Measurements from ENCODE around the gene RAPGEF4. TPM values are rescaled to one million over a fixed set of nuclear protein-coding genes. Genes with fewer than 3 reads are reported as not detected.

RAPGEF4 gene
- total RNA-seq, 4 donors from 2014 or later, result 2.5 to 7.9 (median 4.6) TPM

DNA sequence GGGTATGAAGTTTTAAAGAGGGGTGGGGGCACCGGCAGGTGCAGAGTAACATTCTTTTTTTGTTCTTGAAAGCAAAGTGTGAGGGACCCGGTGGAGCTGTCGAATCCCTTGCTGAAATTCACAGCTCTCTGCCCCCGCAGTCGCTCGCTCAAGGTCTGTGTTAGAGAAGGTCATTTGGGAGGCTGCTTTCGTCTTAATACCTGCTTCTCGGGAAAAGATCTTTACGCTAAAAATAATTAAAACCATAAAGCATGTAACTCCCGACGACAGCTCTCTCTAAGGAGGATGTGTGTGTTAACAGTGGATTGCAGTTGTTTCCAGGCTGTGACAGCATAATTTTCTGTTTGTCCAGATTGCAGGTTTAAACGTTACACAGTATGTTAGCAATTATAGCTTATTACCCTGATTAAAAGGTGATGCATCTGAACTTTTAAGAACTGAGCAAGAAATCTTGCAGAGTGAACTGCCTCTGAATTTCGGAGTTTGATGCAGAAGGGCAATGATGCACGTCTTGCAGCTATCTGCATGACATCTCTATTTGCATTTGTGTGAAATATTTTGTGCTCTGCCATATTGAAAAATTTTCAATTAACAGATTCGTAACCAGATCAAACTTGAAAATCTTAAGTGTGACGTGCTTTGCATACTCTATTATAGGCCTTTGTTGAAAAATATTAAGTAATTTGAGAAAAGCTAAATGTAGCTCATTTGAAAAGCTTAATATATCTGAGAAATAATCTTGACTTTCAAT lies 954 bp downstream of the RAPGEF4 start:
- no peak overlapping the region for H3K27ac ChIP-seq
- peaks cover 0 to 18% (median 5%) of the 10 kb centered on the region in 3 donors for H3K4me1 ChIP-seq
- peaks cover 33% of the 10 kb centered on the region for H3K27me3 ChIP-seq
- no peaks in the 10 kb centered on the region for H3K9me3 ChIP-seq
- 48 to 66% methylated on average over 7 to 16 of the region's 16 CpGs for WGBS, 2 donors (ENCODE audit: low coverage in 1 of 2)
- ATAC-seq, result no peak
- TF ChIP-seq EP300 (IDR thresholded peaks at IDR 0.05), result no peak
- TF ChIP-seq POLR2AphosphoS5 (IDR thresholded peaks at IDR 0.05), result no peak
- TF ChIP-seq, protein P1, sequence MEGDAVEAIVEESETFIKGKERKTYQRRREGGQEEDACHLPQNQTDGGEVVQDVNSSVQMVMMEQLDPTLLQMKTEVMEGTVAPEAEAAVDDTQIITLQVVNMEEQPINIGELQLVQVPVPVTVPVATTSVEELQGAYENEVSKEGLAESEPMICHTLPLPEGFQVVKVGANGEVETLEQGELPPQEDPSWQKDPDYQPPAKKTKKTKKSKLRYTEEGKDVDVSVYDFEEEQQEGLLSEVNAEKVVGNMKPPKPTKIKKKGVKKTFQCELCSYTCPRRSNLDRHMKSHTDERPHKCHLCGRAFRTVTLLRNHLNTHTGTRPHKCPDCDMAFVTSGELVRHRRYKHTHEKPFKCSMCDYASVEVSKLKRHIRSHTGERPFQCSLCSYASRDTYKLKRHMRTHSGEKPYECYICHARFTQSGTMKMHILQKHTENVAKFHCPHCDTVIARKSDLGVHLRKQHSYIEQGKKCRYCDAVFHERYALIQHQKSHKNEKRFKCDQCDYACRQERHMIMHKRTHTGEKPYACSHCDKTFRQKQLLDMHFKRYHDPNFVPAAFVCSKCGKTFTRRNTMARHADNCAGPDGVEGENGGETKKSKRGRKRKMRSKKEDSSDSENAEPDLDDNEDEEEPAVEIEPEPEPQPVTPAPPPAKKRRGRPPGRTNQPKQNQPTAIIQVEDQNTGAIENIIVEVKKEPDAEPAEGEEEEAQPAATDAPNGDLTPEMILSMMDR (IDR thresholded peaks at IDR 0.05), result no peak
- TF ChIP-seq POLR2A (IDR thresholded peaks at IDR 0.05), result no peak
- peak overlapping the region in 1 of 2 donors; percentile 58 for H3K4me3 ChIP-seq
- no peaks in the 10 kb centered on the region for H3K36me3 ChIP-seq

DNA sequence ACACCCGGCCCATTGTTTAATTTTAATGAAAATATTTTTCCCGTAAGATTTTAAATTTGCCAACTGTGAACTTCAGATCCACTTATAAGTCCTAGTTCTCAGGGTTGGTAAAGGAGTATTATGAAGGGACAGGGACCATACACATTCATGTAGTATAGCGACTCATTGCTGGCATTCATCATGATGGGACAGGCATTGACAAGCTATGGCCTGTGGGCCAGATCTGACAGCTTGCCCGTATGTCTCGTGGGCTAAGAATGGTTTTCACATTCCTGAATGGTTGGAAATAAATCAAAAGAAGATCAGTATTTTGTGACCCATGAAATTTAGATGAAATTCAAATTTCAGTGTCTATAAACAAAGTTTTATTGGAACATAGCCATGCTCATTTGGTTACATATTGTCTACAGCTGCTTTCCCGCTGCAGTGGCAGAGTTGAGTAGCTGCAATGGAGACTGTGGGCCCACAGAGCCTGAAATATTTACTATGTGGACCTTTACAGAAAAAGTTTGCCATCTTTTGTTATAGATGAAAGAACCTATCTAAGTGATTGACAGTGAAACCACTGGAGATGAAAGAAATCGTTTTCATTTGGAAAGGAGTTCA lies 4.1 kb downstream of the RAPGEF4 start:
- Histone ChIP-seq H3K27ac (no peak overlapping the region), H3K36me3 (no peaks in the 10 kb centered on the region), H3K4me3 (no peak overlapping the region), H3K9me3 (peaks cover 0 to 10% (median 0%) of the 10 kb centered on the region in 3 donors), H3K27me3 (peaks cover 23% of the 10 kb centered on the region), H3K4me1 (peaks cover 0 to 18% (median 5%) of the 10 kb centered on the region in 3 donors)
- WGBS, 2 donors (ENCODE audit: low coverage in 1 of 2), result 84 to 96% methylated on average over 5 to 7 of the region's 7 CpGs
- no peak for TF ChIP-seq POLR2A (IDR thresholded peaks at IDR 0.05)
- no peak for ATAC-seq

DNA sequence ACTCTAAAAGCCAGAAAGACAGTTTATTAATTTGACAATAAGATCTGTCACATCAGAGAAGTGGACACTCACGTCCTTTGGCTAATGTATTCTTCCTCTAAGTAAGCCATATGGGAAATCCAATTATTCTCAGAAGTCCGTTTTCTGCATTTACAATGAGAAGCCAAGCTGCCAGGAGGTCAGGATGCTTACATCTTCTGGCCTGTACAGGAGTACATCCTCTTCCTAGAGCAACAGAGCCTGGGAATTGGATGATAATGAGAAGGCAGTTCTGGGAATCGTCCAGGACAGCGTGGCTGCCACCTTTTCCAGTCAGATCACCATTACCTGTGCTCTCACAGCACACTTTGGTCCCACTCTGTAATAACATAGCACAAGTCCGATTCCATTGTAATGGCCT lies 5.2 kb downstream of the RAPGEF4 start:
- no peaks in the 10 kb centered on the region for H3K36me3 ChIP-seq
- no peak for ATAC-seq
- no peak overlapping the region for H3K4me3 ChIP-seq
- H3K27me3 ChIP-seq, result peaks cover 12% of the 10 kb centered on the region
- peaks cover 0 to 10% (median 0%) of the 10 kb centered on the region in 3 donors for H3K9me3 ChIP-seq
- peaks cover 0 to 7% (median 5%) of the 10 kb centered on the region in 3 donors for H3K4me1 ChIP-seq
- WGBS, 2 donors (ENCODE audit: low coverage in 1 of 2), result 79 to 82% methylated on average over 4 to 5 of the region's 5 CpGs
- TF ChIP-seq, protein P1 (IDR thresholded peaks at IDR 0.05), result no peak
- TF ChIP-seq POLR2AphosphoS5 (IDR thresholded peaks at IDR 0.05) (no peak), POLR2A (IDR thresholded peaks at IDR 0.05) (no peak), EP300 (IDR thresholded peaks at IDR 0.05) (no peak)
- H3K27ac ChIP-seq, result no peak overlapping the region

DNA sequence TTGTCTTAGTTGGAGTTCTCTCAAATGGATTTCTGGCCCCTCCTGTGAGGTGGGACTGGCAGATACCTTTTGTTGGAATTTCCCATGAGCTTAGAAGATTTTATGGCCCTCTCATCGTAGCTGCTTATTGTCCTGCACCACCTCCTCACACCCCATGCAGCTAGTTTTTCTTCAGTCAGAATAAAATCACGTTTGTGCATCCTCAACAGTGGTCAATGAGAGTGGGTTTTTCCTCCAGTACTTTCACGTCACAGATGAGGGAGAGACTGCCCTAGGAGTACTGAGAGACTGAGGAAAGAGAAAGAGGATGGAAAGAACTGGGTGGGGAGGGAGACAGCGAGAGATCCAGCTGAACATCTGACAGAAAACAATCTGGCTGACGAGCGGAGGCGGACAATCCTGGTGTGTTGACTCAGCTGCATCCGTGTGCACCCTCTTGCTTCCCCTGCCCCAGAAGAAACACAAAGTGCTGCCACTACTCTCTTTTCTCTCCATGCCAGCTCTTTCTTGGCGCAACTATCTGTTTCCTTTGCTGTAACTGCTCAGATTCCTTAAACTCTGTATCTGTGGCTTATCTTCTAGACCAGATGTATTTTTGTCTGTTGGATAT lies 7.4 kb downstream of the RAPGEF4 start:
- Histone ChIP-seq H3K27ac (no peak overlapping the region), H3K36me3 (no peaks in the 10 kb centered on the region), H3K9me3 (peaks cover 0 to 10% (median 0%) of the 10 kb centered on the region in 3 donors), H3K4me1 (no peaks in the 10 kb centered on the region), H3K27me3 (no peaks in the 10 kb centered on the region), H3K4me3 (no peak overlapping the region)
- no peak for ATAC-seq
- 68 to 84% methylated on average over 6 of the region's 9 CpGs for WGBS, 2 donors (ENCODE audit: low coverage in 1 of 2)
- TF ChIP-seq, protein P1 (IDR thresholded peaks at IDR 0.05), result no peak
- TF ChIP-seq POLR2A (IDR thresholded peaks at IDR 0.05) (no peak), POLR2AphosphoS5 (IDR thresholded peaks at IDR 0.05) (no peak), EP300 (IDR thresholded peaks at IDR 0.05) (no peak)

DNA sequence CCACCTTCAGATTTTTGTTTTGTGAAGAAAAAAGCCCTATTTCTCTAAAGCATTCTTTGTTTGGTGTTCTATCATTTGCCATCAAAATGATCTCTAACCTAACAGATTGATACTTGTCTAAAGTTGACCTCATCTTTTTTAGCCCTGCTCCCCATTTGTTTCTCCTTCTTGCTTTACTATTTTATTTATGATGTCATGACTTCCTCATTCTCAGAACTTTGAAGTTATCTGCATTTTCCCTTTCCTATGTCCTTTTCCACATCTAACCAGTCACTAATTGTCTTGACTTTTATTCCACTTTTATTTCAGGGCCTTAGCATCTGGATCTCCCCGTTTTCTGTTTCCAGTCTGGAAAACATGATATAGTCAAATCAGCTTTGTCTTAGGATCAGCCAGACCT lies 8.3 kb downstream of the RAPGEF4 start:
- TF ChIP-seq, protein P1 (IDR thresholded peaks at IDR 0.05), result no peak
- no peak for TF ChIP-seq POLR2A (IDR thresholded peaks at IDR 0.05)
- TF ChIP-seq POLR2AphosphoS5 (IDR thresholded peaks at IDR 0.05), result no peak
- no peak for TF ChIP-seq EP300 (IDR thresholded peaks at IDR 0.05)
- ATAC-seq, result no peak
- H3K4me3 ChIP-seq, result no peak overlapping the region
- H3K9me3 ChIP-seq, result peaks cover 0 to 10% (median 0%) of the 10 kb centered on the region in 3 donors
- H3K27me3 ChIP-seq, result no peaks in the 10 kb centered on the region
- no peaks in the 10 kb centered on the region for H3K4me1 ChIP-seq
- 100% methylated on average over 1 of the region's 1 CpG; no CpG with 5 or more reads in 1 of the 2 donors for WGBS, 2 donors (ENCODE audit: low coverage in 1 of 2)
- no peaks in the 10 kb centered on the region for H3K36me3 ChIP-seq
- no peak overlapping the region for H3K27ac ChIP-seq

Data from gastroesophageal sphincter (tissue), 4 donors.